ENCODE data around the gene TIAM2.

Gene TIAM2

DNA sequence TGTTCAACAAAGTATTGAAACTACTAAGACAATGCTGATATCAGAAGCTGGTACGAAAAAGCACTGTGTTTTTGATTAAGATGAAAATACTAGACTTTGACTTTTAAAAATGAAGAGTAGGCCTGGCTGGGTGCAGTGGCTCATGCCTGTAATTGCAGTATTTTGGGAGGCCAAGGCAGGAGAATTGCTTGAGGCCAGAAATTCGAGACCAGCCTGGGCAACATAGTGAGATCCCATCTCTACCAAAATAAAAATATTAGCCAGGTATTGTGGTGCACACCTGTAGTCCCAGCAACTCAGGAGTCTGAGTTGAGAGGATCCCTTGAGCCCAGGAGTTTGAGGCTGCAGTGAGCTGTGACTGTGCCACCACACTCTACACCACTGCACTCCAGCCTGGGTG, 43.4 kb downstream of the TIAM2 start:
- Histone ChIP-seq H3K4me2 (ENCODE audit: insufficient read depth, low read length) (no peak overlapping the region), H3K36me3 (ENCODE audit: insufficient read depth, low read length) (no peaks in the 10 kb centered on the region), H3K4me3 (ENCODE audit: low read depth in 1 of 2, low read length in 2 of 2) (no peak overlapping the region), H3K9me3 (ENCODE audit: insufficient read depth, low read length, severe bottlenecking) (no peaks in the 10 kb centered on the region), H2AFZ (ENCODE audit: low read depth, low read length) (no peak overlapping the region), H4K20me1 (ENCODE audit: insufficient read depth, low read length) (no peaks in the 10 kb centered on the region), H3K79me2 (ENCODE audit: insufficient read depth, low read length) (no peaks in the 10 kb centered on the region), H3K9ac (ENCODE audit: low read depth, low read length) (no peak overlapping the region), H3K4me1 (ENCODE audit: insufficient read depth, low read length) (no peaks in the 10 kb centered on the region), H3K27me3 (ENCODE audit: insufficient read depth, low read length, poor library complexity) (no peaks in the 10 kb centered on the region), H3K27ac (ENCODE audit: low read length) (no peak overlapping the region)
- DNase-seq: no peak
- ATAC-seq (ENCODE audit: insufficient read depth, low read depth): no peak
- TF ChIP-seq, protein P1, sequence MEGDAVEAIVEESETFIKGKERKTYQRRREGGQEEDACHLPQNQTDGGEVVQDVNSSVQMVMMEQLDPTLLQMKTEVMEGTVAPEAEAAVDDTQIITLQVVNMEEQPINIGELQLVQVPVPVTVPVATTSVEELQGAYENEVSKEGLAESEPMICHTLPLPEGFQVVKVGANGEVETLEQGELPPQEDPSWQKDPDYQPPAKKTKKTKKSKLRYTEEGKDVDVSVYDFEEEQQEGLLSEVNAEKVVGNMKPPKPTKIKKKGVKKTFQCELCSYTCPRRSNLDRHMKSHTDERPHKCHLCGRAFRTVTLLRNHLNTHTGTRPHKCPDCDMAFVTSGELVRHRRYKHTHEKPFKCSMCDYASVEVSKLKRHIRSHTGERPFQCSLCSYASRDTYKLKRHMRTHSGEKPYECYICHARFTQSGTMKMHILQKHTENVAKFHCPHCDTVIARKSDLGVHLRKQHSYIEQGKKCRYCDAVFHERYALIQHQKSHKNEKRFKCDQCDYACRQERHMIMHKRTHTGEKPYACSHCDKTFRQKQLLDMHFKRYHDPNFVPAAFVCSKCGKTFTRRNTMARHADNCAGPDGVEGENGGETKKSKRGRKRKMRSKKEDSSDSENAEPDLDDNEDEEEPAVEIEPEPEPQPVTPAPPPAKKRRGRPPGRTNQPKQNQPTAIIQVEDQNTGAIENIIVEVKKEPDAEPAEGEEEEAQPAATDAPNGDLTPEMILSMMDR (IDR thresholded peaks at IDR 0.05; ENCODE audit: borderline replicate concordance, extremely low read depth, low read length, poor library complexity, severe bottlenecking): no peak
- TF ChIP-seq EZH2 (IDR thresholded peaks at IDR 0.05; ENCODE audit: borderline replicate concordance, low read depth, low read length, severe bottlenecking): no peak

DNA sequence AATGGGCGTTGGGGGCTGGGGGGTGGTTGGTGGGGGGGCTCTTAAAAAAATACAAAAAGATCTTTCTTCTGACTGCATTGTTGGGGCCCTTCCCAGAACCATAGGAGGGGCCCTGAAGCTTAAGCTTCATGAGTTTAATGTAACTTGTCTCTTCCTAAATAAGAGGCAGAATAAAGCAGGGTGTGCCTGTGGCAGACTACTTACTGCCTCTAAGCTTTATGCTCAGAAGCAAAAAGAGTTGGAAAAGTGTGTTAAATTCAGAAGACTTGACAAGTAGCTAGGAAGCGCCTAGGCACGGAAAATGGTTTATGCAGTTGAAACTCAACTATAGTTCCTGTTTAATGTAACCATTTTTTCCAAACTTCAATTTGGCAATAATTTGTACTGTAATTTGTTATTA, 44.5 kb downstream of the TIAM2 start:
- H3K27me3 ChIP-seq (ENCODE audit: insufficient read depth, low read length, poor library complexity): no peaks in the 10 kb centered on the region
- H3K4me1 ChIP-seq (ENCODE audit: insufficient read depth, low read length): no peaks in the 10 kb centered on the region
- H3K79me2 ChIP-seq (ENCODE audit: insufficient read depth, low read length): no peaks in the 10 kb centered on the region
- H3K27ac ChIP-seq (ENCODE audit: low read length): no peak overlapping the region
- no peaks in the 10 kb centered on the region for H4K20me1 ChIP-seq (ENCODE audit: insufficient read depth, low read length)
- H2AFZ ChIP-seq (ENCODE audit: low read depth, low read length): no peak overlapping the region
- no peak overlapping the region for H3K9ac ChIP-seq (ENCODE audit: low read depth, low read length)
- TF ChIP-seq, protein P1 (IDR thresholded peaks at IDR 0.05; ENCODE audit: borderline replicate concordance, extremely low read depth, low read length, poor library complexity, severe bottlenecking): no peak
- no peak for TF ChIP-seq EZH2 (IDR thresholded peaks at IDR 0.05; ENCODE audit: borderline replicate concordance, low read depth, low read length, severe bottlenecking)
- H3K4me3 ChIP-seq (ENCODE audit: low read depth in 1 of 2, low read length in 2 of 2): no peak overlapping the region
- ATAC-seq (ENCODE audit: insufficient read depth, low read depth) (no peak), DNase-seq (no peak)
- H3K4me2 ChIP-seq (ENCODE audit: insufficient read depth, low read length): no peak overlapping the region
- no peaks in the 10 kb centered on the region for H3K9me3 ChIP-seq (ENCODE audit: insufficient read depth, low read length, severe bottlenecking)
- H3K36me3 ChIP-seq (ENCODE audit: insufficient read depth, low read length): no peaks in the 10 kb centered on the region

DNA sequence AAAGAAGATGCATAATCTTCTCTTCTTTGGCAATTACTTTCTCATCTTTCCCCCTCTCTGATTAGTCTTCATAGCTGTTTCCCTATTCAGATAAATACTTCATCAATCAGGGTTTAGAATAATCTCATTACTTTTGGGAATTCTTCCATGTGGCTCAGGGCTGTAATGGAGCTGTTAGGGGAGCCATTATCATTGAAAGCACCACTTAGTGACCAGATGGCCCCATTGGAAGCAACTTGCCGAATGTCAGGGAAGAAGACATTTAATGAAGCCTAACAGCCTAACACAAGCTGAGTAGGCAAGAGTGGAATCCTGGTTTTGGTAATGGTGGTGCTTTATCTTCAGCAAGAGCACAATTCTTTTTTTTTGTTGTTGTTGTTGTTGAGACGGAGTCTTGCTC, 45.0 kb downstream of the TIAM2 start:
- ATAC-seq (ENCODE audit: insufficient read depth, low read depth): no peak

More for the DNA sequence above, 45.0 kb downstream of the TIAM2 start:
- H3K27me3 ChIP-seq (ENCODE audit: insufficient read depth, low read length, poor library complexity): no peaks in the 10 kb centered on the region
- H3K27ac ChIP-seq (ENCODE audit: low read length): no peak overlapping the region
- TF ChIP-seq, protein P1 (IDR thresholded peaks at IDR 0.05; ENCODE audit: borderline replicate concordance, extremely low read depth, low read length, poor library complexity, severe bottlenecking): no peak
- no peaks in the 10 kb centered on the region for H3K36me3 ChIP-seq (ENCODE audit: insufficient read depth, low read length)
- H3K4me2 ChIP-seq (ENCODE audit: insufficient read depth, low read length): no peak overlapping the region
- no peaks in the 10 kb centered on the region for H3K4me1 ChIP-seq (ENCODE audit: insufficient read depth, low read length)
- H3K9ac ChIP-seq (ENCODE audit: low read depth, low read length): no peak overlapping the region
- H3K79me2 ChIP-seq (ENCODE audit: insufficient read depth, low read length): no peaks in the 10 kb centered on the region
- no peak overlapping the region for H2AFZ ChIP-seq (ENCODE audit: low read depth, low read length)
- no peak for DNase-seq
- no peak overlapping the region for H3K4me3 ChIP-seq (ENCODE audit: low read depth in 1 of 2, low read length in 2 of 2)
- H3K9me3 ChIP-seq (ENCODE audit: insufficient read depth, low read length, severe bottlenecking): no peaks in the 10 kb centered on the region
- no peaks in the 10 kb centered on the region for H4K20me1 ChIP-seq (ENCODE audit: insufficient read depth, low read length)

All from DND-41 (cell line).